H1 (cell line): ENCODE data around the gene PDZK1IP1.

ENCODE experiments used
- CHD1 ChIP-seq: IDR thresholded peaks from 2 replicates; pipeline ENCODE4 v1.6.1; 2012; ENCODE audit warnings: low read depth, low read length, improper control_type of control experiment
- CREB1 ChIP-seq: IDR thresholded peaks from 2 replicates; pipeline ENCODE4 v1.6.1; 2012; ENCODE audit warnings: inconsistent platforms
- CTCF ChIP-seq, 3 experiments: IDR thresholded peaks; 1 replicate in 2 of 3; 2 replicates in 1 of 3; pipeline versions ENCODE4 v1.5.1 to v1.6.1; 2011; ENCODE audit warnings: low read length in 3 of 3, mild to moderate bottlenecking in 3 of 3, inconsistent platforms in 2 of 3, low read depth in 1 of 3, moderate library complexity in 1 of 3; ENCODE audit not compliant: insufficient read depth in 1 of 3; ENCODE audit errors: control extremely low read depth in 1 of 3
- EGR1 ChIP-seq: IDR thresholded peaks from 2 replicates; pipeline ENCODE4 v1.6.1; 2011; ENCODE audit warnings: low read depth, low read length, borderline replicate concordance
- EZH2 ChIP-seq: fragments of 200-600 bp; sonication (generic); IDR thresholded peaks from 2 replicates; pipeline ENCODE4 v1.7.1; 2012; ENCODE audit warnings: low read depth, mild to moderate bottlenecking, moderate library complexity, low read length, inconsistent platforms; ENCODE audit not compliant: severe bottlenecking
- JUND ChIP-seq: IDR thresholded peaks from 2 replicates; pipeline ENCODE4 v1.6.1; 2011; ENCODE audit warnings: mild to moderate bottlenecking, improper control_type of control experiment, low read length
- YY1 ChIP-seq: IDR thresholded peaks from 2 replicates; pipeline ENCODE4 v1.6.1; 2011; ENCODE audit warnings: low read depth, mild to moderate bottlenecking, low read length

GRCh38 chr1:47181095-47181954 lies 8.5 kb downstream of the PDZK1IP1 start:
- TF ChIP-seq JUND (no peak), CTCF (IDR thresholded peaks at IDR 0.05; ENCODE audit: control extremely low read depth in 1 of 3, insufficient read depth in 1 of 3, low read depth in 1 of 3, low read length in 3 of 3) (no peak), EZH2 (no peak), CREB1 (no peak), YY1 (no peak), EGR1 (no peak), CHD1 (no peak)
